NCI-H2227 (cell line): ENCODE data around the gene BLOC1S2.
A peak's percentile ranks its signal among the peaks of the same experiment; 100 is the strongest.
"Not testable (repeated sequence)": the region's sequence is repeated elsewhere in the genome, so short reads cannot be mapped to it uniquely, and the experiment has no call there.

ENCODE experiments used
- DNase-seq: peaks from one replicate; lab custom pipeline; 2025; ENCODE audit not compliant: unreplicated experiment; lab: John Stamatoyannopoulos, UW

BLOC1S2 gene

DNA sequence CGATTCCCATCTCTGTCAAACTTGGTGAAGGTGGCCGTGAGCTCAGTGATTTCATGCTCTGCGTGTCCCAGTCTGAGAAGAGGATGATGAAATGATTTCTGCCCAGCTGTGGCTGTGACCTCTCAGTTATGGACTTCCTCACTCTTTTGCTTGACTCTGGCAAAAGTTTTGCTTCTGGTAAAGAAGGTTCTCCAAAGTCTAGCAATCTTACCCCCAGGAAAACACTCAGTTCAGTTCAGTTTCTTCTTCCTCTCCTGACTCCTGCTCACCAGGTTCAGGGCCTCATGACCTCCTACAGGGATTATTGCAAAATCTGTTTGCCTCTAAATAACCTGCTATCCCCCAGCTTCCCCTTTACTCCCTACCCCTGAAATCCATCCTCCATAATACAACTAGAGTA lies 4.9 kb upstream of the BLOC1S2 start:
- no peak for DNase-seq

DNA sequence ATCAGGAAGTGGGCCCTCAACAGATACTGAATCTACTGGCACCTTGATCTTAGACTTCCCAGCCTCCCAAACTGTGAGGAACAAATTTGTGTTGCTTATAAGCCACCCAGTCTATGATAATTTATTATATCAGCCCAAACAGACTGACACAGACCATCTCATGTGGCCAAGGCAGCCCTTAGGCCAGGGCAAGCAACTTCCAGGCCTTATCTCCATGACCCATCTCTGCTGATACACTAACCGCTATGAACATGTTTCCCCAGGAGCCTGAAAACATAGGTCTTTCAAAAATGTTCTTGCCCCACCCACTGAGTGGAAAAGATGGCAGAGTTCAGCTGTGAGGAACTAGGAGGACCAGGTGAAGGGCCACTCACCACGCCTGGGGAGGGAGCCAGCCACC lies 3.2 kb upstream of the BLOC1S2 start:
- no peak for DNase-seq

DNA sequence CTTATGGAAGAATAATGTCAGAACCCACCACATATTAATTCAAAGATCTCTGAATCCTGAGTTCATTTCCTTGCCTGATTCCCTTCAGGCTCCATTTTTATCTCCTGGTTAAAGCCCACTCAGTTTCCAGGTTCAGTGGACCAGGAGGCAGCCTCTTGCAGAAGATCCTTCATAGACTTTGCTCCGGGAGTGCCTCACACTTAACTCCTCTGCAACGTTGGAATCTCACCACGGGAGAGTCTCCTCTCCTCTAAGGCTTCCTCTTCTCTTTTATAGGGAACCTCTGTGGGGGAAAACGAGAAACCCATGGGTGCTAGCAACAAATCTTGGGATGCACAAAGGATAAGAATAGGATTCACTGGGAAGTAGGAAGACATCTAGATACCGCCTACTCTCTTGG lies 1.7 kb upstream of the BLOC1S2 start:
- no peak for DNase-seq

DNA sequence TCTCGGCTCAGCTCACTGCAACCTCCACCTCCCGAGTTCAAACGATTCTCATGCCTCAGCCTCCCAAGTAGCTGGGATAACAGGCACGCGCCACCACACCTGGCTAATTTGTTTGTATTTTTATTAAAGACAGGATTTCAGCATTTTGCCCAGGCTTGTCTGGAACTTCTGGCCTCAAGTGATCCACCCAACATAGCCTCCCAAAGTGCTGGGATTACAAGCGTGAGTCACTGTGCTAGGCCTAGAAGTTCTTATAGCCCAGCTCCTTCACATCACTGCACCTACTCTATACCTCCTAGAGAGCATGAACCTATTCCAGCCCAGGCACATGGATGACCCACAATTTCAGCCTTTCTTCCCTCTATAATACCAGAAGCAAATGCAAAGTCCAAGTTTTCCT lies 1.3 kb upstream of the BLOC1S2 start:
- DNase-seq: no peak

DNA sequence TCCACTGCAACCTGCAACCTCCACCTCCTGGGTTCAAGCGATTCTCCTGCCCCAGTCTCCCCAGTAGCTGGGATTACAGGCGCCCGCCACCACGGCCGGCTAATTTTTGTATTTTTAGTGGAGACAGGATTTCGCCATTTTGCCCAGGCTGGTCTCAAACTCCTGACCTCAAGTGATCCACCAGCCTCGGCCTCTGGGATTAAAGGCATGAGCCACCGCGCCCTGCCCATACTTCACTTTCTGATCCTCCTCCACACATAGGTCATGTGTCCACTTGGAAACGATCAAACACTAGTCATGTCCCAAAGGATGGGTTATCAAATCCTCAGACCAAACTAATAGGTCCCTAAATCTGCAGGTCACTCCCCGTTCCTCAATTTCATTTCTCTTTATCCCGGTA lies 1.2 kb downstream of the BLOC1S2 start:
- not testable (repeated sequence) for DNase-seq

DNA sequence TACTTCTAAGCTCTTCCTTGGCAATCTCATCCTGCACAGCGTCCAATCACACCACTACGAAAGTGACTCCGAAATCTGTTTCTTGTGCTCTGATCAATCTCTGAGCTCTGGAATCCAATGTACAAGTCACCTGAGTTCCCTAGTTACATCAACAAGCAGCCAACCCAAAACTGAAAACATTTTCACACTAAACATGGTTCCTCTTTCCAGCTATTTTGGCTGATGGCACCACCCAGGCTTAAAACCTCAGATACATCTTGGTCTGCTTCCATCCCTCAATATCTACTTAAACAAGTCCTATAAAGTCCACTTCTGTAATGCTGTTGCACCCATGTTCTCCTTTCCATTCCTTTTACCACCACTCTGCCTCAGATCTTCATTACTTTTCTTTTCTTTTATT lies 3.6 kb downstream of the BLOC1S2 start:
- no peak for DNase-seq

DNA sequence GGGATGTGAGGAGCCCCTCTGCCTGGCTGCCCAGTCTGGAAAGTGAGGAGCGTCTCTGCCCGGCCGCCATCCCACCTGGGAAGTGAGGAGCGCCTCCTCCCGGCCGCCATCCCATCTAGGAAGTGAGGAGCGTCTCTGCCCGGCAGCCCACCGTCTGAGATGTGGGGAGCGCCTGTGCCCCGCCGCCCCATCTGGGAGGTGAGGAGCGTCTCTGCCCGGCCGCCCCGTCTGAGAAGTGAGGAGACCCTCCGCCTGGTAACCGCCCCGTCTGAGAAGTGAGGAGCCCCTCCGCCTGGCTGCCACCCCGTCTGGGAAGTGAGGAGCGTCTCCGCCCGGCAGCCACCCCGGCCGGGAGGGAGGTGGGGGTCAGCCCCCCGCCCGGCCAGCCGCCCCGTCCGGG lies 9.5 kb downstream of the BLOC1S2 start:
- not testable (repeated sequence) for DNase-seq

DNA sequence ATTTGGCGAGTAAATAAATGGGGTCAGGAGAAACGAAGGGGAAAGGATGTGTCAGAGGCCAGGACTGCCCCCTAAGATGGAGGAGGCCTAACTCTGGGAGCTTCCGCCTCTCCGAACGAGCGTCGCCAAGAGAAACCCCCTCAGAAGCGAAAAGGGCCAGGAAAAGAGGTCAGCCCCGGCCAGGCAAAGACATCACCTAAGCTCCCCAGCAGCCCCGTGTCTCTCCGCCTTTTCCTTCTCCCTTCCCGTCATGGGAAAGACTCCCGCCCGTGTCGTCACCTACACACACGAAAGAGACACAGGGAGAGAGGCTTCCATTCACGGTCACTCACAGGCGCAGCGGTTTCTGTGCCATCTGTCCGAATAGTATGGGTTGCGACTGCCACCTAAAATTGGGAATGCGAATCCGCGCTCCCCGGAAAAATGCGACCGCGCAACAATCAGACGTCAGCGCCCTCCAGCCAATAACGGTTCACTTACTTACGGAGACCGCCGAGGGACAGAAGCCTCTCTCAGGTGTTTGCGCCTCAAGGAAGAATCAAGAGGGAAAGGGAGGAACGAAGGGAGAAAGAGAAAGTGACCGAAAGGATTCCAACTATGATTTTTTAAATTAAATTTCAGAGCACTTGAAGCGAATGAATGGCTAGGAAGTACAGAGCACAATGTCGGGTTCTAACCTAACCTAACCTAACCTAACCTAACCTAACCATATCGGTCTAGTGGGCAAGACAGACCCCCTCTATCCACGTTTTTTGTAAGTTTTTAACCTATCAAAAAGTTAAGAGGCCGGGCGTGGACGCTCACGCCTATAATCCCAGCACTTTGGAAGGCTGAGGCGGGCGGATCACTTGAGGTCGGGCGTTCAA lies 19.0 kb downstream of the BLOC1S2 start, which contains the start of gene CWF19L1:
Gene CWF19L1 (minus strand): TSS at position 400 of the 866 bp plus-strand sequence. CDS start 45 bp downstream, at position 355.
- peak; percentile 80 for DNase-seq

DNA sequence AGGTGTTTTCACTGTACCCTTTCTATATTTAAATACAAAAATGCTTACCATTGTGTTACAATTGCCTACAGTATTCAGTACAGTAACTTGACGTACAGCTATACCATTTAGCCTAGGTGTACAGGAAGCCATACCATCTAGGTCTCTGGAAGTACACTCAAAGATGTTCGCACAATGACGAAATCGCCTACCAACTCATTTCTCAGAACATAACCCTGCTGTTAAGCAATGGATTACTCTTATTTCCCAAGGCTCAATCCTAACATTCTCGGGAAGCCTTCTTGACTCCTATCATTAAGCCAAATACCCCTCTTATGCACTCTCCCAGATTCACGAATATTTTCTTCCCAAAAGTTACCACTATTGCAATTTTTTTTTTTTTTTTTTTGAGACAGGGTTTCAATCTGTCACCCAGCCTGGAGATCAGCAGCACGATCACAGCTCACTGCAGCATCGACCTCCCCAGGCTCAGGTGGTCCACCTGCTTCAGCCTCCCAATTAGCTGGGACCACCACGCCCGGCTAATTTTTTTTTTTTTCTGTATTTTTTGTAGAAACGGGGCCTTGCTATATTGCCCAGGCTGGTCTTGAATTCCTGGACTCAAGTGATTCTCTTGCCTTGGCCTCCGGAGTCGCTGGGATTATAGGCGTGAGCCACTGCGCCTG lies 20.5 kb downstream of the BLOC1S2 start:
- DNase-seq: no peak

DNA sequence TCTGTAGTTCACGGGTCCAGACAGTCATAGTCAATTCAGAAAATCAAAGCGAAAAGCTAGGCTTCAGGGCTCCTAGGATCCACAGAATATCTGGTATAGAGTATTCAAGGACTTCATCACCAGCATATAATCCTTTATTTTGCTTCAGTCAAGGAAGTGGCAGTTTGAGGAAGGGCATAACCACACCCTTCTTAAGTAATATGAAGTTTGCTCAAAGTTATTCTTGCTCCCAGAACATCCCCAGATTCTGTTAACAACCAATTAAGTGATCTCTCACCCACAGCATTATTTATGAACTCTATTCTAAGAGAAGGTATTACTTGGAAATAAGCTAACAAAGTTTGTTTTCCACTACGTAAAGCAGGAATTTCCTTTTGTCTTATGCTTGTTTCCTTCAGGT lies 32.3 kb downstream of the BLOC1S2 start:
- DNase-seq: no peak

DNA sequence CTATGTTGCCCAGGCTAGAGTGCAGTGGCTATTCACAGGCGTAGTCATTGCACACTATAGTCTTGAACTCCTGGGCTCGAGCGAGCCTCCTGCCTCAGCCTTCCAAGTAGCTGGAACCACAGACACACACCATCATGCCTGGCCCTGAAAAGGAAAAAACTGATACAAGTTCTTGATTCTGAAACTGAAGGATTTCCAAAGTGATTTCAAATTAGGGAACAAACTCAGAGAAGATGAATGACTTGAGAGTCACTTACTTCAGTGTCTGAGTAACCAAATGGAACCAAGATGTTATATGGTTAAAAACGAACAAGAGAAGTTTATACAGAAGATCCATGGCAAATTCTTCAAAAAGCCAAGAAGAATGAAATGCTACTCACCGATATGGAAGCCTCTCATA lies 33.4 kb downstream of the BLOC1S2 start:
- DNase-seq: no peak

DNA sequence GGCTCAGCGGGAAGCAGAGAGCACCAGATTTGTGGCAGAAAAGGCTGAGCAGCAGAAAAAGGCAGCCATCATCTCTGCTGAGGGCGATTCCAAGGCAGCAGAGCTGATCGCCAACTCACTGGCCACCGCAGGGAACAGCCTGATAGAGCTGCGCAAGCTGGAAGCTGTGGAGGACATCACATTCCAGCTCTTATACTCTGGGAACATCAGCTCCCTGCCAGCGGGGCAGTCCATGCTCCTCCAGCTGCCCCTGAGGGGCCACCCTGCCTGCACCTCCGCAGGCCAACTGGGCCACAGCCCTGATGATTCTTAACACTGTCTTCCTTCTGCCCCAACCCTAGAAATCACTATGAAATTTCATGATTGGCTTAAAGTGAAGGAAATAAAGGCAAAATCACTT lies 37.7 kb downstream of the BLOC1S2 start:
- DNase-seq: no peak

DNA sequence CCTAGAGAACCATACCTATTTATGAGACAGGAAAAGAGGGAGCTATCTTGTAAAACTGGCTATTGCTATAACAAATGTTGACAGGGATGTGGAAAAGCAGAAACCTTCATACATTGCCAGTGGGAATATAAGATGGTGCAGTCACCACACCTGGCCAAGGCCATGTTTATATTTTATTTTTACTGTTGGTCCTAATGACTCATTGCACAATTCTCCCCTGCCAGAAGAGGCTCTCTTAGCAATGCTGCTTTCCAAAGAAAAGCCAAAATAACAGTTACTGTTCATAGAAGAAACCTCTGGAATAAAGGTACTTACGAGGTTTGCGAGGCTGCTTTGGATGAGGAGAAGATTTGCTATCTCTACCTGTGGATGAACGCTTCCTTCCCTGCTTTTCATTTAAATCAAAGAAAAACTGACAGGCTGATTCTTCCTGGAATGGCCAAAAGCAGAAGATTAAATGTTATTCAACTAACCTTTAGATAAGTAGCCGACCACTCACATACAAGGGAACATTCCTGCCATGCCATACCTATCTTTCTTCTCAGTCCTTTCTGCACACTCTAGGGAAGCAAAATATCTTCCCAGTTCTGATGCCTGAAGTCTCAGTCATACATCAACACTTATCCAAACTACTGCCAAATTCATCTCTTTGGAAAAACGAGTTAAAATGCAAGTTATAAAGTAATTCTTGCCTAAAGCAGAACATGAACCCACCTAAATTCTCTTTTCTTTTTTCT lies 40.8 kb downstream of the BLOC1S2 start:
- no peak for DNase-seq

DNA sequence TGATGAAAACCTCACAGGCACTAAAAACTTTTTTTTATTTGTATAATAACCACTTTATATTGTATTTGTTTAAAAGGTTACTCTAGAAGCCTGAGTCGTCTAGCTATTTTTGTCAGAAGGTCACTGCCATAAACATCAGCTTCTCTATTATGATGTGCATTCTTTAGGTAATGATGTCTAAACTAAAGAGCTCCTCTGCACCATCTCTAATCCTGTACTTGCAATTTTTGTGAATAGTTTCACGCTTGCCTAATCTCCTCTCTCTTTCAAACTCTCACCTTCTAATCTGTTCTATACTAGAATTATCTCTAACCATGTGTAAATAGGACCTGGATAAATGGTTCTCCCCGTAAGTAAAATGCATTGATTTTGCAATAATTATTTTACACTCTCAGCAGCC lies 46.6 kb downstream of the BLOC1S2 start:
- no peak for DNase-seq

DNA sequence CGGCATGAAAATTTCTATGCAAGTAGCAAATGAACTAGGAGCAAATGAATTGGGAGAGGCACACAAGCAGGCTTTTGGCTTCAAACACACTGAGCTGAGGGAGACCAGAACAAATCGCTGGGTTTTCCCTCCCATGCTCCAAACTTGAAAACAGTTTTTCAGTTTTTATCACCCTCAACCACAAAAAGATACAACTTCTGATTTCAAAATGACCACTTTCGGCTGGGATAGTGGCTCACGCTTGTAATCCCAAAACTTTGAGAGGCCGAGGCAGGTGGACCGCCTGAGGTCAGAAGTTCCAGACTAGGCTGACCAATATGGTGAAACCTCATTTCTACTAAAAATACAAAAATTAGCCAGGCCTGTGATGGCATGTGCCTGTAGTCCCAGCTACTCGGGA lies 48.1 kb downstream of the BLOC1S2 start:
- no peak for DNase-seq

DNA sequence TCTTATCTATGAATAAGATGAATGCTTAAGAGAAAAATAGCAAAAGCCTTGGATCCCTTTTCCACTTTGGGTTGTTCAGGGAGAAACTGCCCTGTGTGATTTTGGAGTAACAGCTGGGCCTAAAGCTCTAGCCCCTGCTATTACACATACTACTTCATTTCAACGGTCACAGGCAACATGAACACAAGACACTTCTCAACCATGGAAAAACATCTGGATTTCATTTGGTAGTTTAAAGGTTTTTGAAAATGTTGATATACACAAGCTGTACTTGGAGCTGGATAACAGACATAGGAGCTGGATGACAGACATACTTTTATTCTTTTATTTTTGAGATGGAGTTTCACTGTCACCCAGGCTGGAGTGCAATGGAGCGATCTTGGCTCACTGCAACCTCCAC lies 54.4 kb downstream of the BLOC1S2 start:
- DNase-seq: no peak

DNA sequence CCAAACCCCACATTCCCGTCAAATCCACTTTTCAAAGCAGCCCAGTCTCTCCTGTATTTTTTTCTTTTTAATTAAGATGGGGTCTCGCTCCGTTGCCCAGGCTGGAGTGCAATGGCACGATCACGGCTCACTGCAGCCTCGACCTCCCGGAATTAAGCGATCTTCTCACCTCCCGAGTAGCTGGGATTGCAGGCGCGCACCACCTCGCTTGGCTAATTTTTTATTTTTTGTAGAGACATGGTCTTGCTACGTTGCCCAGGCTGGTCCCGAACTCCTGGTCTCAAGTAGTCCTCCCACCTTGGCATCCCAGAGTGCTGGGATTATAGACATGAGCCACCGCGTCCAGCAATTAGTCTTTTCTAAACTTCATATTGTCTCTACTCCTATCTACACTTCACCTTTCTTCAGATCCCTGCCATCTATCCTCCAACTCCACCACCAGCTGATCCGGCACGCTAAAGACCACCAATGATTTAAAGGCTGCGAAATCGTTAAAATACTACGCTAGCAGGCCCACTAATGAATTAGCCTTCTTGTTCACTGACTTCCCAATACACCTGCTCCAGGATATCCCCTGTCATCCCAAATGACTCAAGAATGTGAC lies 56.6 kb downstream of the BLOC1S2 start:
- no peak for DNase-seq

DNA sequence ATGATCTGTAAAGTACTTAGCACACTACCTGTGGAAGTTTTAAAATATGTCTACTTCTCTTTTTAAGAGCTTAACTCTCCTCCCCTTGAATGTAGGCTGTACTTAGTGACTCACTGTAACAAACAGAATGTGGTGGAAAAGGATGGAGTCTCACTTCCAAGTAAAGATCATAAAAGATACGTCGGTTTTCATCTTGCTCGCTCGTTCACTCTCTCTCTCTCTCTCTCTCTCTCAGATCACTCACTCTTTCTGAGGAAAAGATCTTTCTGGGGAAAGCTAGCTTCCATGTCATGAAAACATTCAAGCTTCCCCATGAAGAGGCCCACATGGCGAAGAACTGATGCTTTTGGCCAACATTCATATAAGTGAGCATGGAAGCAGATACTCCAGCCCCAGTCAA lies 62.6 kb downstream of the BLOC1S2 start:
- no peak for DNase-seq
